GM18526 (cell line): ENCODE data around the gene SPECC1.

ENCODE experiments used
- POLR2A ChIP-seq: IDR thresholded peaks from 3 replicates; pipeline ENCODE4 v1.6.1; 2011; ENCODE audit not compliant: insufficient read length; ENCODE audit errors: extremely low read depth

SPECC1 gene

GRCh38 chr17:20200016-20200795 lies 191.0 kb downstream of the SPECC1 start:
- no peak for TF ChIP-seq POLR2A

GRCh38 chr17:20200865-20201458 lies 191.8 kb downstream of the SPECC1 start:
- TF ChIP-seq POLR2A: no peak

GRCh38 chr17:20202141-20202621 lies 193.0 kb downstream of the SPECC1 start:
- TF ChIP-seq POLR2A: no peak

- no peak for TF ChIP-seq POLR2A
Observed at GRCh38 chr17:20203018-20203417, 193.9 kb downstream of the SPECC1 start.

GRCh38 chr17:20203761-20204263 lies 194.7 kb downstream of the SPECC1 start:
- TF ChIP-seq POLR2A: no peak

GRCh38 chr17:20205609-20206008 lies 196.4 kb downstream of the SPECC1 start:
- TF ChIP-seq POLR2A: no peak

- TF ChIP-seq POLR2A: no peak
Observed at GRCh38 chr17:20206068-20206467, 196.9 kb downstream of the SPECC1 start.

- TF ChIP-seq POLR2A: no peak
Observed at GRCh38 chr17:20206591-20206990, 197.4 kb downstream of the SPECC1 start.

GRCh38 chr17:20207262-20207985 lies 198.3 kb downstream of the SPECC1 start:
- TF ChIP-seq POLR2A: no peak

- TF ChIP-seq POLR2A: no peak
Observed at GRCh38 chr17:20208717-20209116, 199.6 kb downstream of the SPECC1 start.

- TF ChIP-seq POLR2A: no peak
Observed at GRCh38 chr17:20210180-20210579, 201.0 kb downstream of the SPECC1 start.

- no peak for TF ChIP-seq POLR2A
Observed at GRCh38 chr17:20210614-20211013, 201.5 kb downstream of the SPECC1 start.

GRCh38 chr17:20211246-20211645 lies 202.1 kb downstream of the SPECC1 start:
- TF ChIP-seq POLR2A: no peak

GRCh38 chr17:20213449-20213848 lies 204.3 kb downstream of the SPECC1 start:
- no peak for TF ChIP-seq POLR2A

GRCh38 chr17:20214794-20215193 lies 205.6 kb downstream of the SPECC1 start:
- no peak for TF ChIP-seq POLR2A
